LHCN-M2 (cell line): ENCODE measurements around the gene EFR3B. TPM values are rescaled to one million over a fixed set of nuclear protein-coding genes. Genes with fewer than 3 reads are reported as not detected.
"Not testable (repeated sequence)": the region's sequence is repeated elsewhere in the genome, so short reads cannot be mapped to it uniquely, and the experiment has no call there.

ENCODE experiments used
- DNase-seq: peaks from one replicate; pipeline ENCODE4 v3.0.0-alpha.2; 2012; ENCODE audit warnings: low read depth
- polyA plus RNA-seq: library from polyadenylated mRNA; unstranded; fragments of >200 nt; gene quantifications from one replicate; pipeline ENCODE4 v1.2.1, GENCODE V29; 2012; ENCODE audit warnings: missing spikeins
- total RNA-seq: library from RNA; depleted of rRNA; stranded (reverse); fragments of >200 nt; gene quantifications from 2 replicates; pipeline ENCODE4 v1.2.3, GENCODE V29; 2014; rRNA removed

Gene EFR3B, protein sequence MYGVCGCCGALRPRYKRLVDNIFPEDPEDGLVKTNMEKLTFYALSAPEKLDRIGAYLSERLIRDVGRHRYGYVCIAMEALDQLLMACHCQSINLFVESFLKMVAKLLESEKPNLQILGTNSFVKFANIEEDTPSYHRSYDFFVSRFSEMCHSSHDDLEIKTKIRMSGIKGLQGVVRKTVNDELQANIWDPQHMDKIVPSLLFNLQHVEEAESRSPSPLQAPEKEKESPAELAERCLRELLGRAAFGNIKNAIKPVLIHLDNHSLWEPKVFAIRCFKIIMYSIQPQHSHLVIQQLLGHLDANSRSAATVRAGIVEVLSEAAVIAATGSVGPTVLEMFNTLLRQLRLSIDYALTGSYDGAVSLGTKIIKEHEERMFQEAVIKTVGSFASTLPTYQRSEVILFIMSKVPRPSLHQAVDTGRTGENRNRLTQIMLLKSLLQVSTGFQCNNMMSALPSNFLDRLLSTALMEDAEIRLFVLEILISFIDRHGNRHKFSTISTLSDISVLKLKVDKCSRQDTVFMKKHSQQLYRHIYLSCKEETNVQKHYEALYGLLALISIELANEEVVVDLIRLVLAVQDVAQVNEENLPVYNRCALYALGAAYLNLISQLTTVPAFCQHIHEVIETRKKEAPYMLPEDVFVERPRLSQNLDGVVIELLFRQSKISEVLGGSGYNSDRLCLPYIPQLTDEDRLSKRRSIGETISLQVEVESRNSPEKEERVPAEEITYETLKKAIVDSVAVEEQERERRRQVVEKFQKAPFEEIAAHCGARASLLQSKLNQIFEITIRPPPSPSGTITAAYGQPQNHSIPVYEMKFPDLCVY
- 0.34 and 0.51 TPM in 2 replicates for total RNA-seq
- 0.43 TPM for polyA plus RNA-seq

DNA sequence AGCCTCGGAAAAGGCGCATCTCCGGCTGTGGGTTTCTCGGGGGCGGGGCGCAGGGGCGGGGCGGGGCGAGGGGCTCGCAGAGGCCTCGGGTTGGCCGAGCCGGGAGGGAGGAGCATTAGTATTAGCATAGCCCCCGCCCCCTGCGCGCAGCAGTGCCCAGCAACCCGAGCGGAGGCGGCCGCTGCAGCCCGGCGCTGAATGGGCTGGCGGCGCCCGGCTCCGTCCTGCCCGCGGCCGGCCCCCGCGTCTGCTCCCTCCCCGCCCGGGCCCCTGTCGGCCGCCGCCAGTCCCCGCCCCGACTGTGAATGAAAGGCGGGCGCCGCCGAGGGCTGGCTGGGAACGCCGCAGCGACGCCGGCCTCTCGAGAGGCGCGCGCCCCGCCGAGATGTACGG, at the start of gene EFR3B:
Gene EFR3B (plus strand): TSS at position 149 of the 393 bp plus-strand sequence. CDS start 237 bp downstream, at position 386.
- peak; percentile 87 for DNase-seq

DNA sequence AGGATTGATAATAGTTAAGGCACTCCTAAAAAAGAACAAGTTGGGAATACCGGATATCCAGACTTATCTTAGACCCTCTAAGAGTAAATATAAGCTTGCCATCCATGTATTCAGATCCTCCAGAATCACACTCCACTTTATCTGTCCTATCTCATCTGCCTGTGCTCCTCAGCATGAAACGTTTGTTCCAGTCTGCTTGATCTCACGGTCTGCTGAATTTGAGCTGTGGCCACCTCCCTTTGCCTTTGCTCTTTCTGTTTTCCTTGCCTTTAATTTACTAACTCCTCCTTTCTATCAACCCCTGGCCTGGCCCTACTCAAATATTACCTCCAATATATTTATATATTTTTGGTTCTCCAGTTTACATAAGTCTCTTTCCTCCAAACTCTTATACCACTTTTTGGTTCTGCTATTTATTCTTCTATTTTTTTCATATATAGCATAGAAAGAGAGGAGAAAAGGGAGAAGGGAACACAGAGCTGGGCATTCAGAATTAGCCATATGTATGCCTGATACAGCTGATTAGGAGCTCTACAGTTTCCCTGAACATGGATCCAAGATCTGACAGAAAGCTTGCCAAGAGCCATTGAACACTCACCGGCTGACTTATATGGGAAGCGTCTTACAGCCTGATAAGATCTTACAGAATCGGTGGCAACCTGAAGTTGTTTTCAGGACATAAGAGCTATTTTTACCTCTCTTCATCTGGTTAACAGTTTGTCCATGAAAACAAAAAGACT, 48.3 kb upstream of the EFR3B start:
- no peak for DNase-seq

DNA sequence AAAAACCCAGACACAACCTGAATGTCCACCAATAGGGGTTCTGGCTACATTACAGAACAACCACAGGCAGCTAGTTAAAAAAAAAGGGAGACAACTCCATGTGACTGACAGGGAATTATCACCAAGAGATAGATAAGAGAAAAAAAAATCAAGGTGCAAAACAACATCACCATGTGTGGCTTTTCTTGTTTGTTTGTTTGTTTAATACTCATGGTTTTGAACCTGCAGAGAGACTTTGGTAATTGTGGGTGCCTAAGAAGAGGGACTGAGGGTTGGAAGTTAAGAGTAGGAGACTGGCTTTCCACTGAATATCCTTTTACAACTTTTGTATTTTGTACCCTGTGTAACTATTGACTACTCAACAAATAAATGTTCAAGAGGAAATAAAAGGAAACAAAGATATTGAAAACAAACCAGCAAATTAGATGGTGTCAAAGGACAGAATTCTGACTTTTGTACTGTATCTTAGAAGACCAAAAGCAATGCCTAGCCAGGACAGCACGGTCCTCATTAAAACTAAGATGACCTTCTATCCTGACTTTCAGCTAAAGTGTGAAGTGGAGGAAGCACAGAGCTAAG, 47.6 kb upstream of the EFR3B start:
- no peak for DNase-seq

DNA sequence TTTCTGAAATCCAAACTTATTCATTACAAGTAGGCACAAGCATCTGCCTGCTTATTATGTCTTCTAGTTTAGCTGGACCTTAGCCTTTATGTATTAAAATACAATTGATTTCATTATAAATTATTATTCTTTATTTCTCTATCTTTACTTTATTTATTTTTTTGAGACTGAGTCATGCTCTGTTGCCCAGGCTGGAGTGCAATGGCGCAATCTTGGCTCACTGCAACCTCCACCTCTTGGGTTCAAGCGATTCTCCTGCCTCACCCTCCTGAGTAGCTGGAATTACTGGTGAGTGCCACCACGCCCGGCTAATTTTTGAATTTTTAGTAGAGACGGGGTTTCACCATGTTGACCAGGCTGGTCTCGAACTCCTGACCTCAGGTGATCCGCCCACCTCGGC, 42.8 kb upstream of the EFR3B start:
- not testable (repeated sequence) for DNase-seq

DNA sequence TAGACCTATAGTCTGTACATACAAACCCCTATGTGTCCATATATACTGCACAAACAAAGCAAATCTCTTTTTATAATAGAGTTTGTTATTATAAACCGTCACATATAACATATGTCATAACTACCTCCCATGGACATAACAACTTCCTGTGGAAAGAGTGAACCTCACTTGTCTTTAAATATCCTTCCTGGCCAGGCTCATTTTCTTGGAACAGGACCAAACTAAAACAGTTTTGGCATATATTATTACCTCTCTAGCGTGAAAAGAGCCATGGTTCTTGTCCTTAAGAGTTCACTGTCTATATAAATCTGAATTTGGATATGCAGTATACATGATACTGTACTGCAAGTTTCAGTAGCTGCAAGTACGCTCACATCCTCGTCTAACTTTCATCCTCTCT, 41.8 kb upstream of the EFR3B start:
- DNase-seq, result no peak

DNA sequence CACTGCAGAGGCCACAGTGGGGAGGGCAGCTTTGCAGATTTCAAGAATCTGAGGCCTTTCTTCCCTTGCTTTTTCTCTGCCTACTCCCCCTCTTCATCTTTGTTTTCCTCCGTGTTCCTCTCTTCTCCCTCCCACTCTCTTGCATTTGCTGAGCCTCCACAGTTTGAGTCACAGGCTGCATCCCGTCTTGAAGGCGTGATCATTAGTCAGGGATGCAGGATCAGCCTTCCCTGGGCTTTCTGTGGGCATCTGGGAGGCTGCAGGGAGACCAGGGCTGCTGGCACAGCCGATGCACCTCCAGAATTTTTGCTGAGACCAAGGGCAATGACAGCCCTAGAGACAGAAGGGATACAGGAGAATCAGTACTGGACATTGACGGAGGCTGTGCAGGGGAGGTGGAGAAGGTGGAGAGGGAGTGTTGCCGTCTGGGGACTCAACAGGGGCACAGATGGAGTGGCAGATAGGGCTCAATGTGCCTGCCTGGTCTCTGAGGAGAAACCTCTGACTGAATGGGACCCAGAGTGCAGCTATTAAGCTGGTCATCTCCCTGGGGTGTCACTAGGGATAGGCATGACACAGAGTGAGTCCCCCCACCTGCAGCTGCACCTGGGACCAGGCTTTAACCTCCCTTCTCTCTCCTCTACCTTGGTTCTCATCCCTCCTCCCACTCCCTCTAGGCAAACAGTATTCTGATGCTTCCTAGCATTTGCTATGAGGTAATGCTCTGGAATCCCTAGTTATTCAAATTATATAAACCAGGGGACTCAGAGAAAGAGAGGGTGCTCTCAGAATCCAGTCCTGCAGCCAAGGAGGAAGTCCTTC, 41.2 kb upstream of the EFR3B start:
- peak; percentile 12 for DNase-seq

DNA sequence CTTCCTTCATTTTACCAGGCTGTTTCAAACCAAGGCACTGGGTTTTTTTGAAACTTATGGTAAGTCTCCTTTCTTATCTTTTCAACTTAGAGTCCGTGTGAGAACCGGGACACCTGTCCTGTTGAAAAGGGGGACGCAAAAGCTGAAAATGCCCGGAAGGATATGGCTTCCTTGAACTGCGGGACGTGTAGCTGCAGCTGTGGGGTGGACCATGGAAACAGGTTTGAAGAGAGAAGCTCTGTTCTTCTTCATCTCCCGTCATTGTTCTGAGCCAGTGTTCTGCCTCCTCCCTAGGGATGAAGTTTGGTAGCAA, 40.6 kb upstream of the EFR3B start:
- no peak for DNase-seq

DNA sequence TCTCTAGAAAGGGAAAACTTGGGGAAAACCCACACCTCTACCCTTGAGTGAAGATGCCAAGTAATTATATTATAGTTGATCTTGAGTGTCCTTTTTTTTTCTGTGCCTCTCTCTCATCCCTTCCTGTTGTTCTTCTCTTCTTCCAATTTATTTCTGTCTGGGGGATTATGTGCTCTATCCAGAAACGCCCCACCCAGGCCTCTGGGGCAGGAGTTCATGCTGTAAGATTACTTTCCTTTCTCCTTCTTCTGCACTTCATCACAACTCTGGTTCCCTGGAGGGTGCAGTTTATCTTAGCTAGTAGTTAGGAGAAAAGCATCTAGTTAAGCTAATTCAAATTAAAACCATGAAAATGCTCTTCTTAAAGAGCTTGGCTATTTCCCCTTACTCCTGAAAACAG, 39.8 kb upstream of the EFR3B start:
- no peak for DNase-seq

DNA sequence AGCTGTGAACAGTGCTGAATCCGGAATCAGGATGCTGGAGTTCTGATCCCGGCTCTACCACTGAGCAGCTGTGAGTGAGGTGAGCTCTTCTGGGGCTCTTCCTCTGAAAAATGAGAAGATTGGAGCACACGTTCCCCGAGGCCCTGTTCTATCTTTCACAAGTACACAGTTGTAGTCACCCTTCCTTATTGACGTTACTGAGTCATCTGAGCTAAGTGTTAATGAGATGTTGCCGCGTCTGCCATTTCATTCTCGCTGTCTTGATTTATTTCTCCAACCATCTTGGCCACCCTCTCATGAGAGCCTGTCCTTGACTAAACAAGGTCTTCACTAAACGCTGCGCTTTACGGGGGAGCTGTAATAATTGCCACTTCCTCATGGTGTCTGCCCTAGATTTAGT, 31.9 kb upstream of the EFR3B start:
- no peak for DNase-seq

DNA sequence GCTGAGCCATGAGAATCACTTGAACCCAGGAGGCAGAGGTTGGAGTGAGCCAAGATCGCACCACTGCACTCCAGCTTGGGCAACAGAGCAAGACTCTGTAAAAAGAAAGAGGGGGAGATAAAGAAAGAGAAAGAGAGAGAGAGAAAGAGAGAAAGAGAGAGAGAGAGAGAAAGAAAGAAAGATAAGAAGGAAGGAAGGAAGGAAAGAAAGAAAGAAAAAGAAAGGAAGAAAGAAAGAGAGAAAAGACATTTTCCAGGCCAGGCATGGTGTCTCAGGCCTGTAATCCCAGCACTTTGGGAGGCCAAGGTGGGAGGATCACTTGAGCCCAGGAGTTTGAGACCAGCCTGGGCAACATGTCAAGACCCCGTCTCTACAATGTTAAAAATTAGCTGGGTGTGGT, 30.5 kb upstream of the EFR3B start:
- not testable (repeated sequence) for DNase-seq

DNA sequence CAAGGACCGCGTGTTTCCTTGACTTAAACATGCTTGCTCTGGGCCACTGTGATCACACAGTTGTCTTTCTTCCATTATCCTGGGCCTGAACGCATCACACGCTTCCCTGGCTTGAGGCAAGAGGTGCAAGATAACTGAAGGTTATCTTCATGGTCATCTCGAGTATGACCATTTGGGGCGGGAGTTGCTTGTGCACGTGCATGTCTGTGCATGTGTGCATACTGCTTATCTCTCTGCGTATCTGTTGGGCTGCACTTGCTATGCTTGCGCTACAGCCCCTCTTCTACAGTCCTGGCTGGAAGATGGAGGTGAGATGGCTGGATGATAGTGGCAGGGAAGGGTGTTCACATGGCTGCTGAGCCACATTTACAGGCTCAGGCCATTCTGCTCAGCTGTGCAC, 27.2 kb upstream of the EFR3B start:
- no peak for DNase-seq

DNA sequence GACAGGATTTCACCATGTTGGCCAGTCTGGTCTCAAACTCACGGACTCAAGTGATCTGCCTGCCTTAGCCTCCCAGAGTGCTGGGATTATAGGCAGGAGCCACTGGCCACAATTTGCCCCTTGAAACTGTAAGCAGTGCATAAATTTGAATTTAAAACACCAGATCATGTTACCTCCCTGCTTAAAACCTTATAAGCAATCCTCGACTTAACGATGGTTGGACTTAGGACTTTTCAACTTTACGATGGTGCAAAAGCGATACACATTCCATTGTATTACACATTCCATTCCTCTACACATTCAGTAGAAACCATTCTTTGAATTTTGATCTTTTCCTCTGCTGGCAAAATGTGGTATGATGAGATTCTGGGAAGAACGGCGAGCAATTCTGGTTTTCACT, 23.2 kb upstream of the EFR3B start:
- DNase-seq, result no peak

DNA sequence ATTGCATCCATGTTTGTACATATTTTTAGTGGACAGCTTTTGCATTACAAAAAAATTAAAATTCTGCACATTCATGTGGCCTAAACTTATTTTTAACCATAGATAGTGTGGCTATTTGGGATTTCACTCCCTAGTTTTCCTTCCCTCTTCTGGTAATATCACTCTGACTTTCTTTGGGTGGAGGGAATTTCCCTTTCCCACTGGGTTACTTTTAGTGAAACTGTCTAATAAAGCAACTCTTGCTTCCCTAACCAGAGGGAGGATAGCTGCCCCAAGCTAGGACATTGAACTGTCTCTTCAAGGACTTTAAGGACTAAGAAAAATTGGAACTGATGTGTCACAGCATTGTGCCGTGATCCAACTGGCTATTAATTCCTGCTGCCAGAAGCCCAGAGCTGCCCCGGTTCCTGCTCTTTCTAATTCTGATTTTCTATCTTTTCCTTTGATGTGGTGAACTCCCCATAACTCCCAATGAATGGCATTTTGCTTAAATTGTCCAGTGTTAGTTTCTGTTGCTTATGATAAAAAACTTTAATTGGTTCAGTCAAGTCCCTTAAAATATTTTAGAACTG, 20.0 kb upstream of the EFR3B start:
- DNase-seq, result no peak

DNA sequence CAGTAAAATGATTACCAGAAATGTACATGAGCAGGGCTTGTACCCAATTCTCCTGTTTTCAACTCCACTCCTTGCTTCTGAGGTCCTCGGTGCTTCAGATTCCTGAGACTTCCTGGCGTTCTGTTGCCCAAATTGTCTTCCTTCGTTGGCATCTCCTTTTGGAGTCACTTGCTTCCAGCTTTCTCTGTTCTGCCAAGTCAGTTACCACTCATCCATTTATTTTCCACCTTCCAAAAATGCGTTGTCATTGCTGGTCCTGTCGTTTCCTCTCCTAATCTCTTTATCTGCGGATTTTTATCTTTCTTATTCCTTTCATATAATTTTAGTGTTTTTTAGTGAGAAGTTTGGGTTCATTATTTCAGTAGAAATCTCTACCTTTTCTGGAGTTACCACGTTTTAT, 18.5 kb upstream of the EFR3B start:
- DNase-seq, result no peak

DNA sequence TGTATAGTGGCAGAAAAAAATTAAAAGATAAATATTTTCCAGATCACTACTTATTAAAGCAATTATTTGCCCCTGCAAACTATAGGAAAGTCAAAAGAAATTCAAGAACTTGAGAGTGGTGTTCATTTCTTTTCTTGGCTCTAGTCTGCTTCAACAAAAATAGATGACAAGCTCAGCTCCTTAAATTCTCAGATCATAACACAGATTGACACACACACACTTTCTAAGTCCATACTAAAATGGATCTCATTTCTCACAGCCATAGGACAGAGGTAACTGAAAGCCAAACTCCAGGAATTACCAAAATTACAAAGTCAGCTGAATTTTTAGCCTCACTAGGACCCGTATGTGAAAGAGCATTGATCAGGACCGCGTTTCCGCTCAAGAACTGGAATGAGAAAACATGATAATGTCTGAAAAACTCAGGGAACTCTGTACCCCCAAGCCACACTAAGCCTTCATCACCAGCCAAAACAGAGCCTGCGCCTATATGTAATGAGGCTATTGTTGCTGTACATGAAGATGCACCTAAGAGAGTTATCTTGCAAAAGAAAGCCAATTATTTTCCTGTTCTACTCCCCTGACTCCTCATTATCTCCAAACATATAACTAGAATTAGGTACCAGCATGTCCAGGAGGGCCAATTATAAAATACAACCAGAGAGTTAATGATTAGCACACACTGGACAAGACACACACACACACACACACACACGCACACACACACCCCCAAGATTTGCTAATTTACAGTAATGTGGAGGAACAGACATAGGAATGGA, 16.5 kb upstream of the EFR3B start:
- DNase-seq, result no peak

DNA sequence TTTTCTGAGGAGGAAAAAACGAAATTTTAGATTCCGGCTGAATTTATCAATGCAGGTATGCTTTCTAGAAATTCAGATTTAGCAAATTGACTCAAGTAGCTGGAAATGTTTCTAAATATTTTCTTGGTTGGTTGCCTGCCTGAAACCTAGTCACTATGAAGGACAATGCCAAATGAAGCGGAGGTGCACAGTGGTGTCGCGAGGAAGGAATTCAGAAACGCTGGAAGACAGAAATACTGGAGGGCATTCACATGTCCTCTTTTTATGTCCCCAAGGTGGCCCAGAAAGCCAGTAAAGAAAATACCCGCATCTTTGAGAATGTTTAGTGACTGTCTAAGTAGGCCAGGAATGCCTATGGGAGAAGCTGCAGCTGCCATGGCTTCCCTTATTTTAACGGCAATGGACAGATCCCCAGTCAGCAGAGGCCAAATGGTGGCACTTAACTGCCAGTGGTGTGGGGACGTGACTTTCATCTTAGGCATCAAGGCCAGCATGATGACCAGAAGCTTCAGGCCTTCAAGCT, 15.8 kb upstream of the EFR3B start:
- no peak for DNase-seq

DNA sequence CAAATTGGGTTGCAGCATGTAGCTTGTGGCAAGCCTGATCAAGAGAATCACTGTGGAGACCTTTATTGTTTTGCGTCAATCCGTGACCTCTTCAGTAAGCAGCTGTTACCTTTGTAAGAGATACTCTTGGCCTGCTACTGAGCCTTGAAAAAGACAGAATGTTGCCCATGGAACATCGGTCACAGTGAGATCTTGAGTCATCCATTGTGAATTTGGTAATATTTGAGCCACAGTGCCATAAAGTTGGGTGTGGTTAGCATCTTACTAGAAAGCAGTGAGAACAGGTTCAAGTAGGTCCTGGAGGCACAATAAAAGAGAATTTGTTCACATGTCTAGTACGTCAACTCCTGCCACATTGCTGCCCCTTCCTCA, 12.7 kb upstream of the EFR3B start:
- peak; percentile 28 for DNase-seq

DNA sequence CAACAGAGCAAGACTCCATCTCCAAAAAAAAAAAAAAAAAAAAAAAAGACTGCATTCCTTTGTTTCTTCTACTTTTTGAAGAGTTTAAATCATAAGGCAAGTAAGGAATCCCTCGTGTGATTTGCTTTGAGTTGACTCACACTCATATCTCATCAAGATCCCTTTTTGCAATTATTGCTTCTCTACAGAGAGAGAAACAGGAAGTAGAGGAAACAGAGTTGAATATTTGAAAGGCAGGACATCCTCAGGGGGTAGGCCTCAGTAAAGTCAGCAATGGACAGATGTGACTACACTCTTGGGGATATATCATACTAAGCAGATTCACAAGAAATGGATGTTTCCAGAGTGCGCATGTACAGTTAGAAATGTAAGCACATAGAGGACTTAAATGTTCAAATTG, 11.2 kb upstream of the EFR3B start:
- DNase-seq, result no peak

DNA sequence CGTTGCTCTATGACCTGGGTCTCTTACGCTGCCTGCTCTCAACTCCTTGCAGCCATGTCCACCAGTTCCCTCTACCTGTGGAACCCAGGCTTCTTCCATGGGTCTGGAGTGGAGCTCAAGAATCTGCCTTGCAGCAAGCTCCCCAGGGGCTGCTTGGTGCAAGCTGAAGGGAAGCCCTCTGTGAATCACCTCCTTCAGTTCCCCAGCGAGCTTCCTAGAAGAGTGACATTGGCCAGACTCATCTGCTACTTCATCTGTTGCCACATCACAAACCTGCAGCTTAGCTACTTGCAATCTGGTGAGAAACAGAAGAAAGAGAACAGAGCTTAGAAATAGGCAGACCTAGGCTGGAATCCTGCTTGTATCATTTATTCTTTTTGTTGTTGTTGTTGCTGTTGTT, 9.8 kb upstream of the EFR3B start:
- peak; percentile 16 for DNase-seq

DNA sequence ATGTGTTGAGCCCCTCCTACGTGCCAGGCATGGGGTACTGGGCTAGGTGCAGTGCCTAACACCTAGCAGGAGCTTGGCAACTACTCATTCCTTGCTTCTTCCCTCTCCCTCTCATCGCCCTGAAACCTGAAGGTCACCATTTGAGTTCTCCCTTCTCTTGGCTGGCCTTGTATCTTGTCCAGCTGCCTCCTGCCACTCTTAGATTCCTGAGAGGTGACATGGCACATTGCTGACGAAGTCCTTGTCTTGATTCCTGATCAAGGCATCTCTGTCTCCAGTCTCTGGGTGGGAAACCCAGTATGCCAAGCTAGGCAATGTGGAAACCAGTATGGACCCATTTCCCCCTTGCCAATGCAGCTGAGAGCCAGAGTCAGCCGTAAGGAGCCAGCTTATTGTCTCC, 9.0 kb upstream of the EFR3B start:
- no peak for DNase-seq
